Brain microvascular endothelial cell (primary cell): Measurements from ENCODE around the gene BLVRB.

Experiments used
- DNase-seq: peaks from one replicate; pipeline ENCODE4 v3.0.0-alpha.2; 2020
- H3K27ac ChIP-seq: fragments of 250-450 bp; sonication (Bioruptor Pico); 2 replicates; pipeline ENCODE4 v1.5.1; 2020; ENCODE audit warnings: mild to moderate bottlenecking, moderate library complexity
- H3K27me3 ChIP-seq: fragments of 250-450 bp; sonication (Bioruptor Pico); replicated peaks from 2 replicates; pipeline ENCODE4 v1.5.1; 2020; ENCODE audit warnings: mild to moderate bottlenecking
- H3K36me3 ChIP-seq: fragments of 250-450 bp; sonication (Bioruptor Pico); replicated peaks from 2 replicates; pipeline ENCODE4 v1.5.1; 2020; ENCODE audit warnings: mild to moderate bottlenecking
- H3K4me3 ChIP-seq: 2 replicates; pipeline ENCODE4 v1.5.1; 2011; ENCODE audit warnings: low read depth, mild to moderate bottlenecking, control low read depth, low read length, moderate library complexity
- CTCF ChIP-seq: IDR thresholded peaks from 2 replicates; pipeline ENCODE4 v1.5.1; 2011; ENCODE audit warnings: low read depth, mild to moderate bottlenecking, moderate library complexity, low read length, control low read depth, inconsistent platforms; ENCODE audit errors: missing control alignments
- in situ Hi-C: cut with HindIII; loops from 2 replicates; pipeline ENCODE4 v1.10.0; 2017; ENCODE audit warnings: low sequenced_read_pairs, low pct_ligation_motif_present

BLVRB gene

DNA sequence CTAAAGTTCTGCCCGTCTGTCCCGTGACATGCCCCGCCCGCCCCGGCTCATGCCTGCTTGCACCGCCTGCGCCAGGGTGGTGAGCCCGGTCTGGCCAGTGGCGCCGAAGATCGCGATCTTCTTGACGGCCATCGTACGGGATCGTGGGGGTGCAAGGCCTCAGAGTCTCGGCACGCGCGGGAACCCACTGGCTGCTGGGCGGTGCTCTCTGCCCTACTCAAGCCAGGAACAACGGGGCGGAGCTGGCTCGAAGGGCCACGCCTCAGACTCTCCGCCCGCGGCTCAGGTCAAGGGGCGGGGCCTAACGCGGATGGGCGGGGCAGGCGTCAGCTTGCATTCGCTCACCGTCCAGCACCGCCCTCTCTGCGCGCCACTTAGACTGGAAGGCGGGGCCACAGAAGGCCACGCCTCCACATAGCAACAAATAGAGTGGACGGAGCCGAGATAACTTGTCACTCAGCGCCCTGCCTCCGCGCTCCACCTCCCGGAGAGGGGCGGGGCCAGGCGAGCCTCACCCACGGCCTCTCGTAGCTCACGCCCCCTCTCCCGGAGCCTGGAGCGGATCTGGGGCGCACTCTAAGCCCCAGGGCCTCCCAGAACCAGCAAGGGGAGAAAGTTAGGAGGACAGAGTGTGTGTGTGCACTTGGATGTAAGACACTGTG lies at the start of gene BLVRB:
TSS of gene BLVRB (minus strand) at position 189 of the 662 bp plus-strand sequence. CDS start at position 132, 57 bp downstream.
- no peak for TF ChIP-seq CTCF
- in situ Hi-C loops: no loop called here
- no peaks in the 10 kb centered on the region for H3K36me3 ChIP-seq

GRCh38 chr19:40513741-40514315 lies 48.3 kb upstream of the BLVRB start:
- H3K4me3 ChIP-seq: no peak overlapping the region
- in situ Hi-C loops: no loop called here
- no peak overlapping the region for H3K27ac ChIP-seq
- no peak for TF ChIP-seq CTCF
- H3K36me3 ChIP-seq: no peaks in the 10 kb centered on the region
- no peak for DNase-seq
- H3K27me3 ChIP-seq: peaks cover 41% of the 10 kb centered on the region

More for the DNA sequence above, at the start of gene BLVRB:
- Histone ChIP-seq H3K27me3 (no peaks in the 10 kb centered on the region), H3K27ac (peak within 1 kb of the TSS; percentile 41), H3K4me3 (peak within 1 kb of the TSS; percentile 69)
- DNase-seq: peak; percentile 99

DNA sequence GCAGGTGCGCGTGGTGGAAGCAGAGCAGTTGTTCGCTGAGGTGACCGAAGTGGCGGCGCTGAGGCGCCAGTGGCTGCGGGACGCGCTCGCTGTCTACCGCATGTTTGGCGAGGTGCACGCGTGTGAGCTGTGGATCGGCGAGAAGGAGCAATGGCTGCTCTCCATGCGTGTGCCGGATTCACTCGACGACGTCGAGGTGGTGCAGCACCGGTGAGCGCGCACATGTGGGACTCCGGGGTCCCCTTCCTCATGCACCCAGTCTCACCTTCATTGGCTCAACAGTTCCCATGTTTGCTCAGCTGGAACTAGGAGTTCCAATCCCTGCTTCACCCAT lies 47.8 kb upstream of the BLVRB start:
- H3K27me3 ChIP-seq: peaks cover 41% of the 10 kb centered on the region

GRCh38 chr19:40512473-40513344 lies 47.2 kb upstream of the BLVRB start:
- no peaks in the 10 kb centered on the region for H3K36me3 ChIP-seq
- peaks cover 41% of the 10 kb centered on the region for H3K27me3 ChIP-seq
- in situ Hi-C loops: no loop called here
- H3K4me3 ChIP-seq: no peak overlapping the region
- no peak for TF ChIP-seq CTCF
- DNase-seq: peak; percentile 9
- no peak overlapping the region for H3K27ac ChIP-seq

More for the DNA sequence above, 47.8 kb upstream of the BLVRB start:
- in situ Hi-C loops: no loop called here
- H3K36me3 ChIP-seq: no peaks in the 10 kb centered on the region
- H3K4me3 ChIP-seq: no peak overlapping the region
- H3K27ac ChIP-seq: no peak overlapping the region
- TF ChIP-seq CTCF: no peak
- DNase-seq: no peak

DNA sequence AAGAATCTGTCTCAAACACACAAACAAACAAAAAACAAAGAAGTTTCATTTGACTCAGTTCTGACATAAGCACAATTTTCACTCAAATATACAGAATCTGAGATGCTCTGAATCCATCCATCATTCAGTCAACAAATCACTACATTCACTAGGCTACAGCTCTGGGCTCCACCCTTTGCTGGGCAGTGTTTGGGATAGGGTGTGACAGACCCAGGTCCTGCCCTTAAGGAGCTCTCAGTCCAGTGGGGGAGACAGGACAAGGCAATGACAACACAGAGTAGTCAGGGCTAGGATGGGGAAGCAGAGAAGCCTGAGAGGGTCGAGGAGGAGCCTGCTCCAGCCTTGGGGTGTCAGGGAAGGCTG lies 46.5 kb upstream of the BLVRB start:
- TF ChIP-seq CTCF: no peak
- in situ Hi-C loops: no loop called here

More for the DNA sequence above, 46.5 kb upstream of the BLVRB start:
- Histone ChIP-seq H3K27ac (no peak overlapping the region), H3K36me3 (no peaks in the 10 kb centered on the region), H3K27me3 (peaks cover 41% of the 10 kb centered on the region), H3K4me3 (no peak overlapping the region)
- DNase-seq: no peak
